Gastroesophageal sphincter (tissue), 3 donors: ENCODE results near the gene LIAS.

Experiments
- POLR2A ChIP-seq, 2 donors: fragments of 450-650 bp; IDR thresholded peaks; one replicate each; pipeline ENCODE4 v1.6.1; 2017; ENCODE audit warnings: antibody characterized with exemption in 2 of 2, mild to moderate bottlenecking in 2 of 2, moderate library complexity in 1 of 2
- POLR2AphosphoS5 ChIP-seq: sonication (generic); formaldehyde crosslinking; IDR thresholded peaks from one replicate; pipeline ENCODE4 v1.6.1; 2017; ENCODE audit warnings: antibody characterized with exemption
- TF ChIP-seq, protein P1 (sequence below), 4 experiments: fragments of 200-600 bp in 2 of 4; fragments of 450-650 bp in 2 of 4; sonication (generic) in 1 of 4; IDR thresholded peaks; one replicate each; pipeline ENCODE4 v1.5.1; 2017 to 2019; ENCODE audit warnings: antibody characterized with exemption in 4 of 4, mild to moderate bottlenecking in 2 of 4, moderate library complexity in 2 of 4

DNA sequence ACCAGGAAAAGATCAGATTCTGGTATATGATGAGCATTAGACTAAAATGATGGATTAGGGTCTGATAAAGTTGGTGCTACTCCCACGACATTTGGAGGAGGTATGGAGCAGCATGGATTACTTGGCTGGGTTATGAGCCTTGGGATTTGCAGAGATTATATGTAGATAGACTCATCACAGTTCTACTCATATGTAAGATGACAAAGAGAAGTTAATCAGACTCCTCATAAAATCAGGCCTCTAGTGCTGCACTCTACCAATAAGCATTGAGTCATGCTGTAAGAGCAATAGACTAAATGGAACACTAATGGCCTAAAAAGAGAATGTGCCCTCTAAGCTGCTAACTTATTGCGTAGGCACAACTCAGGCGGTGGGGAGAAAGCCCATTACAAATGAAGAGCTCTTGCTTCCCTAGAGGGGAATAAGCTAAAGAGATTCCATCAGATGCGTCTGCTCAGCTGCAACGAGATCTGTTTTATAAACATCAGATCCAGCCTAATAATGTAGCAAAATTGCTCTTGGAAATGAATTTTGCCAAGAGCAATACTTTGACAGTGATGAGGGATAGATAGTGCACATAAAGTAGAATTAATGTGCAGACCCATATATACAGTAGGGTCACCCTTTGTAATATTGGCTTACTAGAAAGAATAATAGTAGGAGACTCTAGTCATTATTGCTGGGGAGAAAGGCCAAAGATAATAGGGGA lies 17.5 kb downstream of the LIAS start:
- TF ChIP-seq, protein P1, sequence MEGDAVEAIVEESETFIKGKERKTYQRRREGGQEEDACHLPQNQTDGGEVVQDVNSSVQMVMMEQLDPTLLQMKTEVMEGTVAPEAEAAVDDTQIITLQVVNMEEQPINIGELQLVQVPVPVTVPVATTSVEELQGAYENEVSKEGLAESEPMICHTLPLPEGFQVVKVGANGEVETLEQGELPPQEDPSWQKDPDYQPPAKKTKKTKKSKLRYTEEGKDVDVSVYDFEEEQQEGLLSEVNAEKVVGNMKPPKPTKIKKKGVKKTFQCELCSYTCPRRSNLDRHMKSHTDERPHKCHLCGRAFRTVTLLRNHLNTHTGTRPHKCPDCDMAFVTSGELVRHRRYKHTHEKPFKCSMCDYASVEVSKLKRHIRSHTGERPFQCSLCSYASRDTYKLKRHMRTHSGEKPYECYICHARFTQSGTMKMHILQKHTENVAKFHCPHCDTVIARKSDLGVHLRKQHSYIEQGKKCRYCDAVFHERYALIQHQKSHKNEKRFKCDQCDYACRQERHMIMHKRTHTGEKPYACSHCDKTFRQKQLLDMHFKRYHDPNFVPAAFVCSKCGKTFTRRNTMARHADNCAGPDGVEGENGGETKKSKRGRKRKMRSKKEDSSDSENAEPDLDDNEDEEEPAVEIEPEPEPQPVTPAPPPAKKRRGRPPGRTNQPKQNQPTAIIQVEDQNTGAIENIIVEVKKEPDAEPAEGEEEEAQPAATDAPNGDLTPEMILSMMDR (IDR thresholded peaks at IDR 0.05): no peak
- no peak for TF ChIP-seq POLR2A (IDR thresholded peaks at IDR 0.05)
- no peak for TF ChIP-seq POLR2AphosphoS5
